Measurements from ENCODE around the gene TTBK2.

- TF ChIP-seq CTCF (IDR thresholded peaks at IDR 0.05) (no peak), ZFX (IDR thresholded peaks at IDR 0.05; ENCODE audit: borderline replicate concordance) (no peak)
These were observed 95.0 kb downstream of the TTBK2 start for GRCh38 chr15:42825599-42825998.

Measured in 22Rv1 (cell line).